Measurements from ENCODE around the gene C1QTNF7.

GRCh38 chr4:15400226-15400625 is 27.6 kb upstream of the C1QTNF7 start:
- no peak for TF ChIP-seq CTCF (conservative IDR thresholded peaks at IDR 0.05; ENCODE audit: low read depth, low read length)
- no peak for TF ChIP-seq EZH2phosphoT487 (IDR thresholded peaks at IDR 0.05; ENCODE audit: borderline replicate concordance, low read length)
- TF ChIP-seq EZH2 (IDR thresholded peaks at IDR 0.05; ENCODE audit: low read length, unreplicated experiment) = no peak

Data from PC-3 (cell line).